HepG2 (cell line): ENCODE data around the gene CAPS. TPM values are rescaled to one million over a fixed set of nuclear protein-coding genes. Genes with fewer than 3 reads are reported as not detected.

Source experiments
- CEBPZ ChIP-seq: IDR thresholded peaks from 2 replicates; pipeline ENCODE4 v1.6.1; 2012; ENCODE audit warnings: low read length, improper control_type of control experiment
- FOXJ3 ChIP-seq: sonication (generic); formaldehyde crosslinking; IDR thresholded peaks from 2 replicates; pipeline ENCODE4 v1.4.0; 2020; ENCODE audit warnings: missing genetic modification reagents, mild to moderate bottlenecking, borderline replicate concordance
- FOXO4 ChIP-seq: sonication (generic); formaldehyde crosslinking; conservative IDR thresholded peaks from 2 replicates; pipeline ENCODE4 v1.8.1; 2023; ENCODE audit warnings: missing genetic modification reagents
- HNF1A ChIP-seq, 2 experiments: sonication (generic) in 1 of 2; formaldehyde crosslinking in 1 of 2; IDR thresholded peaks; 2 replicates each; pipeline versions ENCODE4 v1.4.0 to v1.6.1; 2016 to 2020; ENCODE audit warnings: borderline replicate concordance in 1 of 2, low read depth in 1 of 2, mild to moderate bottlenecking in 1 of 2, missing genetic modification reagents in 1 of 2
- SOX6 ChIP-seq, 2 experiments: fragments of 450-650 bp in 1 of 2; sonication (generic) in 1 of 2; formaldehyde crosslinking in 1 of 2; IDR thresholded peaks; 2 replicates each; pipeline versions ENCODE4 v1.4.0 to v1.6.1; 2017 to 2020; ENCODE audit warnings: antibody characterized with exemption in 1 of 2, mild to moderate bottlenecking in 1 of 2, missing genetic modification reagents in 1 of 2
- SRSF1 ChIP-seq: fragments of 200-400 bp; formaldehyde crosslinking; optimal IDR thresholded peaks from 2 replicates; pipeline ENCODE3; 2017; ENCODE audit warnings: mild to moderate bottlenecking, low read depth, low read length, moderate library complexity
- TFAP4 ChIP-seq: sonication (generic); IDR thresholded peaks from 2 replicates; pipeline ENCODE4 v1.6.1; 2016; ENCODE audit warnings: low read depth, borderline replicate concordance
- U2AF1 ChIP-seq: fragments of 200-400 bp; formaldehyde crosslinking; optimal IDR thresholded peaks from 2 replicates; pipeline ENCODE3; 2017; ENCODE audit warnings: mild to moderate bottlenecking, low read depth, low read length
- ZFP62 ChIP-seq: sonication (generic); formaldehyde crosslinking; IDR thresholded peaks from 2 replicates; pipeline ENCODE4 v1.4.0; 2020; ENCODE audit warnings: missing genetic modification reagents
- ZNF121 ChIP-seq: sonication (generic); formaldehyde crosslinking; IDR thresholded peaks from 2 replicates; pipeline ENCODE4 v1.5.0; 2020; ENCODE audit warnings: mild to moderate bottlenecking, missing genetic modification reagents
- ZNF124 ChIP-seq: sonication (generic); formaldehyde crosslinking; IDR thresholded peaks from 2 replicates; pipeline ENCODE4 v1.4.0; 2020; ENCODE audit warnings: missing genetic modification reagents
- ZNF547 ChIP-seq: sonication (generic); formaldehyde crosslinking; IDR thresholded peaks from 2 replicates; pipeline ENCODE4 v1.5.1; 2020; ENCODE audit warnings: mild to moderate bottlenecking, missing genetic modification reagents
- ZNF670 ChIP-seq: sonication (generic); formaldehyde crosslinking; IDR thresholded peaks from 2 replicates; pipeline ENCODE4 v1.8.0; 2022; ENCODE audit warnings: mild to moderate bottlenecking, missing genetic modification reagents, borderline replicate concordance
- ZNF749 ChIP-seq: sonication (generic); formaldehyde crosslinking; IDR thresholded peaks from 2 replicates; pipeline ENCODE4 v1.8.0; 2022; ENCODE audit warnings: mild to moderate bottlenecking, missing genetic modification reagents, moderate library complexity, borderline replicate concordance
- ZNF770 ChIP-seq: sonication (generic); formaldehyde crosslinking; IDR thresholded peaks from 2 replicates; pipeline ENCODE4 v1.5.0; 2020; ENCODE audit warnings: mild to moderate bottlenecking, missing genetic modification reagents
- polyA plus RNA-seq, 8 experiments: library from polyadenylated mRNA; depleted of rRNA in 3 of 8; stranded (reverse) in 7 of 8; unstranded in 1 of 8; fragments of >200 nt; fragmentation: Illumina TruSeq in 4 of 8; extraction: Trizol in 4 of 8; gene quantifications; 2 replicates each; pipeline versions ENCODE4 v1.2.1 to v1.2.3, GENCODE V29; 2011 to 2016; ENCODE audit warnings: low read depth in 4 of 8, missing spikeins in 1 of 8, mixed read lengths in 1 of 8; ENCODE audit not compliant: insufficient read depth in 1 of 8
- total RNA-seq, 5 experiments: library from RNA; depleted of rRNA; stranded (reverse); fragments of >200 nt; fragmentation: Illumina TruSeq; extraction: Trizol; gene quantifications; 2 replicates each; pipeline ENCODE4 v1.2.3, GENCODE V29; 2016; ENCODE audit warnings: low read depth in 1 of 5

CAPS gene
- total and polyA plus RNA-seq, 2 of the 13 experiments (the other 11 are each of a cell fraction or from before 2014, with no cell fraction given), result 3.1 TPM

- TF ChIP-seq ZNF749 (CRISPR knock-in tag) (no peak), CEBPZ (no peak), HNF1A (IDR thresholded peaks at IDR 0.05; ENCODE audit: low read depth) (no peak), HNF1A (CRISPR knock-in tag; IDR thresholded peaks at IDR 0.05; ENCODE audit: borderline replicate concordance) (no peak), FOXJ3 (CRISPR knock-in tag) (no peak), ZNF670 (CRISPR knock-in tag) (no peak; the same call in 1 of the 2 replicates), ZNF770 (no peak; the same call in 1 of the 2 replicates), ZNF121 (CRISPR knock-in tag) (peak; percentile 49; the same call in 1 of the 2 replicates), SOX6 (IDR thresholded peaks at IDR 0.05) (no peak), SOX6 (CRISPR knock-in tag; IDR thresholded peaks at IDR 0.05) (peak; percentile 66), ZFP62 (no peak), ZNF124 (no peak), TFAP4 (peak; percentile 20; the same call in 1 of the 2 replicates), FOXO4 (CRISPR knock-in tag) (no peak), SRSF1 (no peak), ZNF547 (no peak), U2AF1 (no peak)
These were observed 21.9 kb upstream of the CAPS start (continued) for GRCh38 chr19:5891938-5892771.
